HK-2 (cell line): ENCODE measurements around the gene CCM2.

Experiments
- DNase-seq: peaks from one replicate; pipeline ENCODE4 v3.0.0-alpha.2; 2018; ENCODE audit not compliant: unreplicated experiment

CCM2 gene

DNA sequence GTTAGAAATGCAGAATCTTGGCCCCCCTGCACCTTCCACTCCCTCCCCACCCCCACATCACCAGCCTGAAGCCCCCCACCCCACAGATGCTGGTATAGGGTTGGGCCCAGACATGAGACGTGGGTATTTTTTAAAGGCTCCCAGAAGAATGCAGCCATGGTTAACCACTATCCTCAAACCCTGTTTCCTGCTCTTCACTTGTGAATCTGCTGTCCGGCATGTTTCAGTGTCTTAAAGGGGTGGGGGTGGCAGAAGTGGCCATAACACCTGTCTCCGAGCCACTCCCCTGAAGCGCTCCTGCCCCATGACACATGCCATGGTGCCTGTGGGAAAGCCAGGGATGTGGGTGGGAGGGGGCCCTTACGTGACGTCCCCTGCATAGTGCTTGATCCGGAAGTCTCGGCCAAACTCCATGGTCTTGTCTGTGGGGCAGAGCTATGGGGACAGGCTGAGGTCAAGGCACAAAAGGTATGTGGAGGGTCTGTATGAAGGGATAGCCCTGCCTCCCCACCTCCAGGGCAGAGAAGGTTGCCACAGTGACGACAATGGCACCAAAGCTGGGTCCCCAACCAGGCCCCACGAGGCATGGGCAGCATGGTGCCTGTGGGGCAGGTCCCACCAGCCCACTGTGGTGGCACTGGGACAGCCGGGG, 30.8 kb upstream of the CCM2 start:
- no peak for DNase-seq

DNA sequence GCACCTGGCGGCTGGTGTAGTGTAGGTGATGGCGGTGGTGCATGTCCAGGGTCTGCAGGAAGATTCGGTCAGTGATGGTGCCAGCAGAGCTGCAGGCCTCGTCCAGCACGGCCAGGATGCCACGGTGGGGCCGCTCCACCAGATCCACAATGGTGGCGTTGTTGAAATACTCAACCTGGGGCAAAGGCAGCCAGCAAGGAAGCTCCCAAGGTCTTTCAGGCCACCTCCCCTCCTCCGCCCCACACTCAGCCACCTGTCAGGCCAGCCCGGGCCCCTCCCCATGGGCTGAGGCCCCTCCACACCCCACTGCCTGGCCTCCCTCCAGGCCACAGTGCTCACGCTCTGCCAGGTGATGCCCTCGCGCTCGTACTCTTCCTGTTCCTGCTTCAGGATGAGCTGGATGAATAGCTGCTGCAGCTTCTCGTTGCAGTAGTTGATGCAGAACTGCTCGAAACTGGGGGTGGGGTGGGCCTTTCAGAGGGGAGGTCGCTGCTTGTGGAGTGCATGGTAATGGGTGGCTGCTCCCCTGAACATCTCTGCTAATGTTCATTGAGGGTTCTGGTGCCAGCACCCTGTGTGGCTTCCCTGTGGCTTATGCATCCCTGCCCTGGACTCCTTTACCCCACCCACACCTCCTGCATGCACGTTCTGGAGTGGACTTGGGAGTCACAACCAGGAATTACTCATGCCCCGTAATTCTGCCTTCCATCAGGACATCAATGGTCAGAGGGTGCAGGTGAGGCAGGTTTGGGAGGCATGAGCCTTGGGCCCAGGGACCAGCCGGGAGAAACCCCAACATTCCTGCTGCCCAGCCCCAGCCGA, 30.1 kb upstream of the CCM2 start:
- DNase-seq = no peak

DNA sequence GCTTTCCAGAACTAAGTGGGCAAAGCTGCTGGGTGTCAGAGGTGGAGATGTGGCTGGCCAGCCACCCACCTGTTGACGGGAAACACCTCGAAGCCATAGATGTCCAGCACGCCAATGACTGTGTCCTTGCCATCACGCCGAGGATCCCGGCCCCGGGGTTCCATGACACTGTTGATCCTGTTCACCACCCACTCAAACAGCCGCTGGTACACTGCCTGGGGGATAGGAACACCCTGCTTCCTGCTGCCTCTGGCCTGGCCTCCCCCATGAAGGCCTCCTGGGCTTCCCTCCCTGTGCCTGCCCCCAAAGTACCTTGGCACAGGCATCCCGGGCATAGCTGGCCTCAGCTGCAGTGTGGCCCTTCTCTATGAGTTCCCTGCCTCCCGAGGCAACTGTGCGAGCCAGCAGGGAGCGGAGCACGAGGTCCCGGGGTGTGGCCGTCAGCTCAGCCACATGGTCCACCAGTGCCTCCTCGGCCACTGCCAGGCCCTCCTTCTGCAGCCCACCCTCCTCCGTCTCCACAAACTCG, 29.4 kb upstream of the CCM2 start:
- no peak for DNase-seq

DNA sequence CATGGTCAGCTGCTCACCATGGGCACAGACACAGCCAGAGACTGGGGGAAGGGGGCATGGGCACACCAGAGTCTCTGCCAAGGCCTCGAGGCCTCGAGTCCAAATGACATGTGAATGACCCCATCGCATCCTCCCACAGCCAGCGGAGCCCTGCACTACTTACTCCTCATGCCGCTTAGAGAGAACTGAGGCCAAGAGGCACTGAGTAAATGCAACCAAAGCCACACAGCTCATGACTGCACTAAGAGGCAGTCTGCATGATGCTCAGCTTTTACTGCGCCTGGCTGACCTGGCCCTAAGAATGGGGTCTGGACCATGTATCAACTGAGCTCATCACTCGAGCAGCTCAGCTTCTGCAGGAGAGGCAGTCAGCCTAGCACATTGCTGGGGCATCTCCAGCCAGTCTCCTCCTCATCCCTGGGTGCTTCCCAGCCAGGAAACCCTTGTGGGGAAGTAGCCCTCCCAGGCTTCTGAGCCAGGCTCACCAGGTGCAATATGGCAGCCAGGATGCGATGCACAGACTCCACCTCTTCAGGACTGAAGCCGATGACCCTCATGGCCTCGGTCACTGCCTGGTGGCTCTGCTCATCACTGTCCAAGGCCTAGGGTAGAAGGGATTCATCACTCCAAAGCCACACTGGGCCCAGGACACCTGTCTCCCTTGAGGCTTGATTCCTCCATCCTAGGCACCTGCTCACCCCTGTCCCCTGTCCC, 28.7 kb upstream of the CCM2 start:
- no peak for DNase-seq

DNA sequence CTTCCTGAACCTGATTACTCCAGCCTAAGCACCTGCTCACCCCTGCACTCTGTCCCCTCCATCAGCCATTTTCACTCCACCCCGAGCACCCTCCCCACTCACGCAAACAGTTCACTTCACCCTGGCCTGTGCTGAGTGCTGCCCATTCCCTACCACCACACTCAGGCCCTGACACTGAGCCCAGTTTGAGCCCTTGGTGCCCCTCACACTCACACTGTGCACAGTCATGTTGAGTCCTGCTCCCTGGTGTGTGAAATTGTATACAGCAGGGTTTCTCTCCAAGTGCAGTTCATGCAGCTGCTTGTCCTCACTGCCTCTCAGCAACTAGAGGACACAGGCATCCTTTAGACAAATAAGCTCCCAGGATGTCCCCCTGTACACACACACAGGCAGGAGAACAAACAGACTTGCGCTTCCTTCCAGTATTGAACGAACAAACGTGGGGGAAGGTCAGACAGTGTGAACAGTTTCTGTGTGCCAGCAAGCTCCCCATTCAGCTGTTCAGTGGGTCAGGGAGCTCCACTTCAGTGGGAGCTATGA, 28.0 kb upstream of the CCM2 start:
- no peak for DNase-seq

DNA sequence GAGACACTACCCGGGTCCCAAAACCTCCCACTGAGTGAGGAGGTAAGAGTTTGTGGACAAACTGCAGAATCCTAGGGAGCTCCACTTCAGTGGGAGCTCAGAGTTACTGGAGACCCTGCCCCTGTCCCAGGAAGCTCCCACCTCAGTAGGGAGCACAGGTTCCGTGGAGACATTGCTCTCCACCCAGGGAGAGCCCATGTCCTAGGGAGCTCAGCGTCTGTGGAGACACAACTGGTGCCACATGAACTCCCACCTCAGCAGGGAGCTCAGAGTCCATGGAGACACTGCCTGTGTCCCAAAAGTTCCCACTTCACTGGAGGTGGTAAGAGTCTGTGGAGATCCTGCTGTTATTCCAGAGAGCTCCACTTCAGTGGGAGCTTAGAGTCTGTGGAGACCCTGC, 27.4 kb upstream of the CCM2 start:
- no peak for DNase-seq

DNA sequence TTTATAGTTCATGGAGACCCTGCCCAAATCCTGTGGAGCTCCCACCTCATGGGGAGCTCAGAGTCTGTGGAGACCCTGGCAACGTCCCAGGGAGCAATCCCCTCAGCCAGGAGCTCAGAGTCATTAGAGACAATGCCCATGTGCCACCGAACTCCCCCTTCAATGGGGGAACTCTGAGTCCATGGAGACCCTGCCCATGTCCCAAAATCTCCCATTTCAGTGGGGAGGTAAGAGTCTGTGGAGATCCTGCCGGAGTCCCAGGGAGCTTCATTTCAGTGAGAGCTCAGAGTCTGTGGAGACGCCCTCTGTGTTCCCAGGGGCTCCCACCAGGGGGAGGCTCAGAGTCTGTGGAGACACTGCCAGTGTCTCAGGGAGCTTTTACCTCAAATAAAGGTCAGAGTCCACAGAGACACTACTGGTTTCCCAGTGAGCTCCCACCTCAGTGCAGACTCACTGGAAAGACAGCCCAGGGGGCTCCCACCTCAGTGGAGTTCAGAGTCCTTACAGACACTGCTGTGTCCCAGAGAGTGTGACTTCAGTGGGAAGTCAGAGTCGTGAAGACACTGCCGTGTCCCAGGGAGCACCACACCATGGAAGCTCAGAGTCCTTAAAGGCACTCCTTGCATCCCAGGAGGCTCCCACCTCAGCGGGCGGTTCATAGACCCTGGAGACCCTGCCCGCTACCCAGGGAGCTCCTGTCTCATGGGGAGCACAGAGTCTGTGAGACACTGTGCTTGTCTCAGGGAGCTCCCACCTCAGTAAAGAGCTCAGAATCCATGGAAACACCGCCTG, 26.2 kb upstream of the CCM2 start:
- DNase-seq = no peak

DNA sequence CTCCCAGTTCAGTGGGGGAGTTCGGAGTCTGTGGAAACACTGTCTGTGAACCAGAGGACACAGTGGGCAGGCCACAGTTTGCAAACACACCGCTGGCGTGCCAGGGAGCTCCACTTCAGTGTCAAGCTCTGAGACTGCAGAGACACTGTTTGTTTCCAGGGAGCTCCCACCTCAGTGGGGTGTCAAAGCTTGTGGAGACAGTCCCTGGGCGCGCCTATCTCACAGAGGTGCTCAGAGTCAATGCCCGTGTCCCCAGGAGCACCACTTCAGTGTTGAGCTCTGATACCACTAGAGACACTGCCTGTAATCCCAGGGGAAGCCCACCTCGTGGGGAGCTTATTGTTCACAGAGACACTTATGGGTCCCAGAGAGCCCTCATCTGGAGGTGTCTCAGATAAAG, 25.5 kb upstream of the CCM2 start:
- no peak for DNase-seq

DNA sequence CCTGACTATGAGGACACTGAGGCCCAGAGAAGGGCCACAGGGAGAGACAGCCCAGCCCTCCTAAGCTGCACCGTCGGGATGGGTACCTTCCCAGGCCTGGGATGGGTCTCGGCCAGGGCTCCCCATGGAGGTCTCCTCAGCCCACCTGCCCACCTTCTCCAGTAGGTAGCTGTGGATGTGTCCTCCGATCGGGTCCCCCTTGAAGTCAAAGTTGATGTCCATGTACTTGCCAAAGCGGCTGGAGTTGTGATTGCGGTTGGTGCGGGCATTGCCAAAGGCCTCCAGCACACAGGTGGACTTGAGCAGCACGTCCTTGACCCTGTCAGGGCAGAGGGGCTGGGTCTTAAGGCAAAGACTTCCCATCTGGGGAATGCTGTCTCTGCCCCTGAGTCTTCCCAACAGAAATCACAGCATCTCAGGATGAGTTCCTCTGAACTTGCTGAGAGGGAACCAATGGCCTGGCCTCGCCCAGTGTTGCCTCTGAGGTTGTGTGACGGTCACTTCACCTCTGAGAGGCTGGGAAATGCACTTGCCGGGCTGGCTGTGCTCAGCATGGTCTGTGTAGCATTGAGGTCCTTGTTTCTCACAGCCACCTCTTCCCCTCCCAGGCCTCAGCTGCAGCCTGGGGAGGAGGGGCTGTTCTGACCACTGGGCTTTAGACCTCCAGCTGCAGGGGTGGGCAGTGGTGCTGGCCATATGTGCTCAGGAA, 24.5 kb upstream of the CCM2 start:
- no peak for DNase-seq

DNA sequence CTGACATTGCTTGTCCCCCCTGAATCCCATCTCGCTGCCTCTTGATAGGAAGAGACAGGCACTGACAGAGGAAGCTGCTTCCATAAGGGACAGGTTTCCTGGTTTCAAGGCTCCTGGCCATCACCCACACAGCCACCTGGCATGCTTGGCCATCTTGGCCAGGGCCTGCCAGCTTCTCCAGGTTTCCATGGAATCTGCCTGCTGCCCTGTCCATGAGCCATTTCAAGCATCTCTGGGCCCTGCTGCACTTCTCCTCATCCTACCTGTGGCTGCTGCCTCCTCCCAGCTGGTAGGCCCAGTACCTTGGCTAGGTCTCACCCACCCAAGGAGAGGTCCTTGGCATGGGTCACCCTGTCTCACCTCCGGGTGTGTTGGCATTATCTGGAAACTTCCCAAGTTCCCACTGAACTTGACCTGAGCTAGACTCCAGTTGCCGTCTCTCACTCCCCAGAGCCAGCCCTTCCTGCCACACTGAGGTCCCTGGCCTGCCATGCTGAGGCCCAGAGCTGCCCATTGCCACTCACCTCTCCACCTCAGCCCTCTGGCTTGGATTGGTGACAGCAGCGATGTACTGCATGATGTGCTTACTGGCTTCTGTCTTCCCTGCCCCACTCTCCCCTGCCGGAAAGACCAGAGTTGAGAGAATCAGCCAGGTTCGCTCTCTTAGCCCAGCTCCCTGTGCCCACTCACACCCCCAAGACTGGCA, 23.8 kb upstream of the CCM2 start:
- no peak for DNase-seq

DNA sequence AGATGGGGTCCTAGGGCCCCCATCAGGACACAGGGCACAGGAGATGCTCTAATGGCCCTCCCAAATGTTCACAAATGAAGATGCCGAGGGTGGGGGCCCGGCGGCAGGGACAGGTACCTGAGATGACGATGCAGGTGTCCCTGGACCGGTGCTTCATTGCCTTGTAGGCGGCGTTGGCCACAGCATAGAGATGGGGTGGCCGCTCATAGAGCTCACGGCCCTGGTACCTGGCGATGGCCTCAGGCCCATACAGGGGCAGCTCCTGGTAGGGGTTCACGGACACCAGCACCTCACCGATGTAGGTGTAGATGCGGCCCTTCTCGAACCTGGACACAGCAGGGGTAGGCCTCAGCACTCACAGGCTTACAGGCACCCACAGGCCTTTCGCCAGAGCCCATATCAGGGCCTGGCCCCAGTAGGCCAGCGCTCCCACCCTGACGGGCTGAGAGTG, 23.2 kb upstream of the CCM2 start:
- DNase-seq = no peak

DNA sequence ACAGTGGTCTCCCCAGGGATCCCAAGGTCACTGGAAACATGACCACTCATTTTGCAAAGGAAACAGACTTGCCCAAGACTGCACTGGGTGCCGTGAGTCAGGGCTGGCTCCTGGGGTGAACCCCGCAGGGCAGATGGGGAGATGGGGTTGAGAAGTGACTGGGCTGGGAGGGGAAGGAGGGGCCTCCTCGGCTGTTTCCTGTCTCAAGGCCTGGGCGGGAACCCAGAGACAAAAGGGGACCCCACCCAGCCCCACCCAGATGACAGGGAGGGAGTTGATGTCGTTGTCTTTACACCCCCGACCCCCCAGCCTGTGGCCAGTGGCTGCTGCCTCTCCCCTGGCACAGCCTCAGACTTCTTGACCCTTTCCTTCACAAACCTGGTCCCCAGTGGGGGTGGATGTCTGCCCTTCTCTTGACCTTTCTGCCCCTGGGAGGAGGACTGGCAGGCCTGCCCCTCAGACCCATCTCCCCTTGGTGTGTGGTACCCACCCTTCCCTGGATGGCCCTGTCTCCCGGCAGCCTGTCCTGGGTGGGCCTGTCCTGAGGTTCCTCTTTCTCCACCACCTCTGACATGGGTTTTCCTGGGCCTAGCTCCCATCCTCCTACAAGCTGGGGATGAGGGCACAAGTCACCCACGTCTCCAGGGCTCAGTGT, 22.6 kb upstream of the CCM2 start:
- DNase-seq = no peak

DNA sequence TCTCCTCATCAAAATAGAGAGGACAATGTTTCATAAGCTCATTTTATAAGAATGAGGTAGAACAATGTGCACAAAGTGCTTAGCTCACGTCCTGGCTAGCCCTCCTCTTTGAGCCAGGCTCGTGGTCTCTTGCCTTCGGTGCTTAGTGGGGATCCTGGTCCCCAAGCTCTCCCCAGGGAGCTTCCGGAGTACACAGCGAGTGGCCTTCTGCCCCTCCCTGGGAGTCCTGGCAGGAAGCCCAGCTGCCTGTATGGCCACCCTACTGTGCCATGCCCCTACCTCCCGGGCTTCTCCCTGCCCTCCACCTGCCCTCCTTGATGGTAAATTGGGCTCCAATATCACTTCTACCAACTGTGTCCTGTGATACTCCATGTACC, 22.1 kb upstream of the CCM2 start:
- DNase-seq = no peak

DNA sequence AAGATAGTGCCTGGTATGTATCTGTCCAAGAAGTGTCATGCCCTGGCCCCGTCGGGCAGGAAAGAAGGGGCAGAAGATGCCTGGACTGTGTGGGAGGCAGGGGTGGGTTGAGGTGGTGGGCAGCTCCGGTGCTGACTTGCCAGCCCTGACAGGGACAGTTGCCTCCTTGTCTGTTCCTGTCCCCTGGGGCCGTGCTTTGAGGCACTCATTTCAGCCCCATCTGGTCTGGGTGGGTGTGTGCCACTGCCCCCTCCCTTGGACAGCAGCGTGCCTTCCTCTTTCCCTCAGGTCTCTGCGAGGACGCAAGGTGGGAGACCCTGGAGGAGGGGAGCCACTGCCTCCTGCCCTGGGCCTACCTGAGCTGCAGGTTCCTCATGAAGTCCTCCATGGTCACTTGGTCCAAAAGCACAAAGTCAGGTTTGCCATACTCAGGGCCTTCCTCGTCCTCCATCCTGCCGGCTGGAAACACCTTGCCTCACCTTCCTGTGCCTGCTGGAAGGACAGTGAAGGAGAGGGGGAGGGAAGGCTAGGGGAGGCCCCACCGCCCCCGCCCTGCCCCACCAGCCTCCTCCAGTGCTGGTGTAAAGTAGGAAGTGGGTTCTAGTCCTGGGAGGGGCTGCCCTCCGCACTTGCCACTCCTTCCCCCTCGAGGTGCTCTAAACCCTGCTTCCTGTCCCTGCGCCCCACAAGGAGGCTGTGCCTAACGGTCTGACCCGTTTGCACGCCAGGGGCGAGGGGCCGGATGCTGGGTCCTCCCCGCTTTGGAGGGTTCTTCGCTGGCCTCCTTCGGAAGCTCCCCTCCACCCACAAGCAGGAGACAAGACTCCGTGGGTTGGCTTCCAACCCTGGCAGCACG, 21.3 kb upstream of the CCM2 start, which contains the start of gene MYO1G:
MYO1G (minus strand) TSS at position 505 of the 856 bp plus-strand sequence; CDS start at position 451, 54 bp downstream.
- no peak for DNase-seq

DNA sequence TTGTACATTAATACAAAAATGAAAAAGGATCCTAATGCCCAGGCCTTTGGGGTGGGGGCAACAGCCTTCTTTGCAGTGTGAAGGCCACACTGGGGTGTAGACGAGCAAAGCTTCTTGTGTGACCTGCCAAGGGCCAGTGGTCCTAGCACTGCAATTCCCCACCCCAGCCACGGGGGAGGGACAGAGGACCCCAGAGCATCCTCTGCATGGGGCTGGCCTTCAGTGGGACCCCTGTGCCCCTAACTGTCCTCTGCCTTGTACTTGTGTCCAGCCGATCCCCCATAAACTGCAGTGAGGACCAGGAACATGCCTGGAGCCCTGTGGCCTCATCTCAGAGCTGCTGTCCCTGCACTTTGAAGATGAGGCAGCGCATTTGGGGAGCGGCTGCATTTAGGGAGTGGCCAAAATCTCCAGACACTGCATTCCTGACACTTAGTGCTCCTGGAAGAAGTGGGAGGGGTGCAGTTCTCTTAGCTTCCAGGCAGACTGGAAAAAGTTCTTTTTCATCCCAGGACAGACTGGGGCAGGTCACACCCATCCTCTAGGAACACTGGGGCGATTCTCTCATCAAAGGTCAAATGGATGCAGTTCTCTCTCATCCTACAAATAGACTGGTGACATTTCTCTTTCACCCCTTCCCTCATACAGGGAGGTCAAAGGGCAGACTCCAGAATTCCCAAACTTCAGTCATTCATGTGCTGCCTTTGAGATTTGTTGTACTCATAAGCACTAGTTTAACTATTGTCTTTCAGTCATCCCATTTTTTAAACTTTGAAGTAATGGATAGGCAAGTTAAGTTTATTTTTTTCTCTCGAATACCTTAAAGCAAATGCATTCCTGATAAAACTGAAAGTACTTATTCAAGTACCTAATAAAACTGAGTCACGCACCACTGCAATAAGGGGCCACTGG, 20.3 kb upstream of the CCM2 start:
- DNase-seq = no peak

DNA sequence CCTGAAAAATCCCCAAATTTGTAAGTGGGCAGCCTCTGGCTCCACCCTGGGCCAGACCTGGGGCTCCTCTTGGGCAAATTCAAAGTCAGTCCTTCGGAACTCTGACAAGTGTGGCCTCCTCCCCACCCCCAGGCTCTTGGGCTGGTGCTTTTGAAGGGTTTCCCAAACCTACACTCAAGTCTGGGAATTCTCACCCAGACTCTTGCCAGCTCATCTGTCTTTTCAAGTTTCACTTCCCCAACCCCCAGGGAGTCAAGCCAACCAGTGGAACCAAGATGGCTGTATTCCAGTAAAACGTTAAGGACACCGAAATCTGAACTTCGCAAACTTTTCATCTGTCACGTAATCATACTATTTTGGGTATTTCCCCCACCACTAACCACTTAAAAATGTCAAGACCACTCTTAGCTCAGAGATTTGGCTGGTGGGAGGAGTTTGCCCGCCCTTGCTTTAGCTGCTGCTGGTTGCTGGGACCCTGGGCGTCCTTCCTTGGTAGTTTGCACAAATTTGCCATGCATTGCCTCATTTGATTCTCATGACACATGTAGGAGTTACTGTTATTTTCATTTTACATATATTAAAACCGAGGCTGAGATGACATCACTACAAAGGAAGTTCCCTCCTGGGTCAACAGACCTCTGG, 19.5 kb upstream of the CCM2 start:
- no peak for DNase-seq
